Cerebellar nuclear complex (tissue), 1 donor: ENCODE results near the gene CELF5.
"Not testable (repeated sequence)": the region's sequence is repeated elsewhere in the genome, so short reads cannot be mapped to it uniquely, and the experiment has no call there.

Experiments used
- DNase-seq, 2 experiments: peaks; one replicate each; lab custom pipeline; 2025; lab: John Stamatoyannopoulos, UW

The CELF5 gene

GRCh38 chr19:3322199-3322978 is 97.9 kb downstream of the CELF5 start:
- DNase-seq, result no peak

- no peak for DNase-seq
Measured at GRCh38 chr19:3323026-3323425, 98.6 kb downstream of the CELF5 start.

- DNase-seq, result no peak
Measured at GRCh38 chr19:3323658-3324057, 99.2 kb downstream of the CELF5 start.

GRCh38 chr19:3324405-3324856 is 100.0 kb downstream of the CELF5 start:
- DNase-seq, result no peak

GRCh38 chr19:3325451-3325850 is 101.0 kb downstream of the CELF5 start:
- DNase-seq, result no peak

GRCh38 chr19:3328743-3329142 is 104.3 kb downstream of the CELF5 start:
- DNase-seq, result no peak

GRCh38 chr19:3330047-3330446 is 105.6 kb downstream of the CELF5 start:
- DNase-seq, result no peak

GRCh38 chr19:3332232-3332631 is 107.8 kb downstream of the CELF5 start:
- not testable (repeated sequence) for DNase-seq

- no peak for DNase-seq
Measured at GRCh38 chr19:3333020-3333583, 108.6 kb downstream of the CELF5 start.

GRCh38 chr19:3333662-3334061 is 109.2 kb downstream of the CELF5 start:
- DNase-seq, result no peak

- DNase-seq, result not testable (repeated sequence)
Measured at GRCh38 chr19:3334749-3335430, 110.4 kb downstream of the CELF5 start.

GRCh38 chr19:3335431-3336350 is 111.2 kb downstream of the CELF5 start:
- DNase-seq, result no peak

- DNase-seq, result no peak
Measured at GRCh38 chr19:3336351-3336679, 111.9 kb downstream of the CELF5 start.

- peak in 1 of 2 experiments; percentile 24 for DNase-seq
Measured at GRCh38 chr19:3336680-3337523, 112.4 kb downstream of the CELF5 start.

- DNase-seq, result no peak
Measured at GRCh38 chr19:3338541-3339181, 114.2 kb downstream of the CELF5 start.

- no peak for DNase-seq
Measured at GRCh38 chr19:3340340-3340739, 115.9 kb downstream of the CELF5 start.

GRCh38 chr19:3342246-3342645 is 117.8 kb downstream of the CELF5 start:
- no peak for DNase-seq

- DNase-seq, result not testable (repeated sequence)
Measured at GRCh38 chr19:3342962-3343361, 118.5 kb downstream of the CELF5 start.

- DNase-seq, result peak in 1 of 2 experiments; percentile 62
Measured at GRCh38 chr19:3343619-3344502, 119.4 kb downstream of the CELF5 start.
